HepG2 (cell line): ENCODE measurements around the gene P3H2. TPM values are rescaled to one million over a fixed set of nuclear protein-coding genes. Genes with fewer than 3 reads are reported as not detected.

ENCODE experiments used
- ATAC-seq: fragments of 200-7000 bp; cut with Tn5 transposase; 3 replicates; pipeline ENCODE4 v1.9.1; 2020; ENCODE audit warnings: mild to moderate bottlenecking, moderate library complexity
- BruUV-seq: library from RNA; stranded (reverse); fragments of 400-500 nt; replicated peaks from 2 replicates; lab custom pipeline; 2021; lab: Mats Ljungman, UMichigan
- CTCF ChIA-PET: fragments of 300-600 bp; formaldehyde crosslinking; extraction: SDS; loops from one replicate; lab custom pipeline; 2021; ENCODE audit warnings: low total read pairs, inconsistent platforms, low intra/inter-chr PET ratio; lab: Yijun Ruan, JAX
- POLR2A ChIA-PET: fragments of 350-600 bp; sonication (Branson Sonifier 250); formaldehyde crosslinking; loops from one replicate; lab custom pipeline; 2020; ENCODE audit warnings: antibody characterized with exemption, inconsistent platforms; lab: Yijun Ruan, JAX
- DNase-seq: peaks from one replicate; pipeline ENCODE4 v3.0.0-alpha.2; 2015; ENCODE audit warnings: low spot score
- FAIRE-seq: peaks from 3 replicates; lab custom pipeline; 2011; peaks lifted over from hg19 to GRCh38; lab: Jason Lieb, UNC
- H2AFZ ChIP-seq: one replicate; pipeline ENCODE4 v1.6.1; 2011; ENCODE audit warnings: low read length, inconsistent platforms
- H3K27ac ChIP-seq: fragments of 300-600 bp; 3 replicates; pipeline ENCODE4 v1.8.0; 2011; ENCODE audit warnings: mixed run types, mild to moderate bottlenecking, mixed read lengths, low read length, inconsistent platforms; ENCODE audit not compliant: insufficient read depth; ENCODE audit errors: extremely low read length
- H3K27me3 ChIP-seq, 2 experiments: fragments of 200-600 bp in 1 of 2; 2 replicates in 1 of 2; 3 replicates in 1 of 2; pipeline versions ENCODE4 v1.6.0 to v1.8.0; 2011; ENCODE audit warnings: low read length in 2 of 2, mild to moderate bottlenecking in 2 of 2, moderate library complexity in 2 of 2, inconsistent platforms in 1 of 2; ENCODE audit not compliant: insufficient read depth in 2 of 2, control insufficient read depth in 1 of 2
- H3K36me3 ChIP-seq, 2 experiments: fragments of 200-600 bp in 1 of 2; replicated peaks in 1 of 2; 2 replicates in 1 of 2; 3 replicates in 1 of 2; pipeline versions ENCODE4 v1.5.1 to v1.8.0; 2011; ENCODE audit warnings: low read length in 2 of 2, inconsistent platforms in 1 of 2; ENCODE audit not compliant: insufficient read depth in 2 of 2, control insufficient read depth in 1 of 2
- H3K4me1 ChIP-seq: 2 replicates; pipeline ENCODE4 v1.5.1; 2012; ENCODE audit warnings: low read length, inconsistent platforms; ENCODE audit not compliant: insufficient read depth
- H3K4me2 ChIP-seq: 2 replicates; pipeline ENCODE4 v1.6.0; 2011; ENCODE audit warnings: low read depth, low read length, inconsistent platforms
- H3K4me3 ChIP-seq, 3 experiments: fragments of 200-600 bp in 1 of 3; sonication (generic), shearing (Covaris generic) in 1 of 3; replicated peaks in 1 of 3; 2 replicates each; pipeline ENCODE4 v1.5.1; 2011 to 2016; ENCODE audit warnings: low read length in 3 of 3, inconsistent platforms in 2 of 3, low read depth in 2 of 3, mild to moderate bottlenecking in 2 of 3, control low read depth in 1 of 3, mixed read lengths in 1 of 3; ENCODE audit not compliant: insufficient read depth in 1 of 3
- H3K79me2 ChIP-seq: one replicate; pipeline ENCODE4 v1.6.1; 2011; ENCODE audit warnings: low read length, inconsistent platforms; ENCODE audit not compliant: insufficient read depth
- H3K9ac ChIP-seq: 2 replicates; pipeline ENCODE4 v1.6.0; 2011; ENCODE audit warnings: mild to moderate bottlenecking, low read depth, low read length, inconsistent platforms; ENCODE audit not compliant: insufficient read depth
- H3K9me3 ChIP-seq: 2 replicates; pipeline ENCODE4 v1.5.1; 2012; ENCODE audit warnings: mild to moderate bottlenecking, low read length
- H4K20me1 ChIP-seq: 2 replicates; pipeline ENCODE4 v1.6.0; 2011; ENCODE audit warnings: inconsistent platforms, mild to moderate bottlenecking, low read length, moderate library complexity; ENCODE audit not compliant: insufficient read depth
- ATF2 ChIP-seq: sonication (generic); formaldehyde crosslinking; IDR thresholded peaks from 2 replicates; pipeline ENCODE4 v1.4.0; 2020; ENCODE audit warnings: missing genetic modification reagents
- CCDC6 ChIP-seq: sonication (generic); formaldehyde crosslinking; IDR thresholded peaks from 2 replicates; pipeline ENCODE4 v1.8.1; 2022; ENCODE audit warnings: mild to moderate bottlenecking, missing genetic modification reagents, moderate library complexity
- CEBPB ChIP-seq: IDR thresholded peaks from 2 replicates; pipeline ENCODE4 v1.6.1; 2011; ENCODE audit warnings: low read depth, low read length, improper control_type of control experiment, borderline replicate concordance
- KAT8 ChIP-seq: IDR thresholded peaks from 2 replicates; pipeline ENCODE4 v1.6.1; 2016; ENCODE audit warnings: missing genetic modification reagents, missing compliant biosample characterization
- MTF1 ChIP-seq: sonication (generic); formaldehyde crosslinking; IDR thresholded peaks from 2 replicates; pipeline ENCODE4 v1.5.0; 2020; ENCODE audit warnings: missing genetic modification reagents
- MYNN ChIP-seq: sonication (generic); formaldehyde crosslinking; IDR thresholded peaks from 2 replicates; pipeline ENCODE4 v1.4.0; 2020; ENCODE audit warnings: mild to moderate bottlenecking, low read depth, missing genetic modification reagents
- TERF1 ChIP-seq: sonication (generic); formaldehyde crosslinking; IDR thresholded peaks from 2 replicates; pipeline ENCODE4 v1.8.0; 2022; ENCODE audit warnings: mild to moderate bottlenecking, missing genetic modification reagents, moderate library complexity
- WGBS: methylation state at CpG from one replicate; pipeline ENCODE4 v1.1.6; 2017; ENCODE audit warnings: low lambda C conversion rate; 5-methylcytosine and 5-hydroxymethylcytosine counted together
- in situ Hi-C: cut with HindIII; loops from 2 replicates; pipeline ENCODE4 v1.10.0; 2017; ENCODE audit warnings: low pct_unique_long_range_greater_than_20kb; ENCODE audit not compliant: extremely low pct_ligation_motif_present
- intact Hi-C: fragments of 100-400 bp; cut with micrococcal nuclease; formaldehyde crosslinking; loops from one replicate; pipeline ENCODE4 v1.10.0; 2022; ENCODE audit not compliant: unreplicated experiment
- polyA plus RNA-seq, 8 experiments: library from polyadenylated mRNA; depleted of rRNA in 3 of 8; stranded (reverse) in 7 of 8; unstranded in 1 of 8; fragments of >200 nt; fragmentation: Illumina TruSeq in 4 of 8; extraction: Trizol in 4 of 8; gene quantifications; 2 replicates each; pipeline versions ENCODE4 v1.2.1 to v1.2.3, GENCODE V29; 2011 to 2016; ENCODE audit warnings: low read depth in 4 of 8, missing spikeins in 1 of 8, mixed read lengths in 1 of 8; ENCODE audit not compliant: insufficient read depth in 1 of 8
- total RNA-seq, 5 experiments: library from RNA; depleted of rRNA; stranded (reverse); fragments of >200 nt; fragmentation: Illumina TruSeq; extraction: Trizol; gene quantifications; 2 replicates each; pipeline ENCODE4 v1.2.3, GENCODE V29; 2016; ENCODE audit warnings: low read depth in 1 of 5

Gene P3H2
- total and polyA plus RNA-seq, 2 of the 13 experiments (the other 11 are each of a cell fraction or from before 2014, with no cell fraction given) = not detected

- ChIA-PET POLR2A (no interaction called here), CTCF (no interaction called here)
- peak overlapping the region; percentile 58 to 70 (median 65); a peak in 4 of 6 replicates for H3K4me3 ChIP-seq
- no TSS peak for BruUV-seq
- H3K4me2 ChIP-seq = peak overlapping the region; percentile 70
- no peak for ATAC-seq
- H3K9ac ChIP-seq = no peak overlapping the region
- peaks cover 0 to 17% of the 10 kb centered on the region in 2 experiments; a peak in 4 of 5 replicates for H3K27me3 ChIP-seq
- H2AFZ ChIP-seq = no peak overlapping the region
- no peaks in the 10 kb centered on the region for H3K4me1 ChIP-seq
- H4K20me1 ChIP-seq = no peaks in the 10 kb centered on the region
- intact Hi-C loops (loop anchor here (2.0 to 10.0 kb wide), 3 partner anchors 74 to 264 kb away; partner anchors contain the start of gene CLDN16), in situ Hi-C loops (no loop called here)
- H3K36me3 ChIP-seq = no peaks in the 10 kb centered on the region
- H3K27ac ChIP-seq = no peak overlapping the region
- TF ChIP-seq MYNN (no peak), CEBPB (no peak), ATF2 (CRISPR knock-in tag) (no peak), MTF1 (CRISPR knock-in tag) (no peak), TERF1 (CRISPR knock-in tag) (no peak), CCDC6 (CRISPR knock-in tag) (0 out of 2 replicates have a peak, but pooled peaks have one; percentile 6), KAT8 (CRISPR knock-in tag) (no peak)
- no peaks in the 10 kb centered on the region for H3K9me3 ChIP-seq
- no peak for DNase-seq
- no peak for FAIRE-seq
- no peaks in the 10 kb centered on the region for H3K79me2 ChIP-seq
- 58% methylated on average over 8 of the region's 13 CpGs for WGBS
Observed at GRCh38 chr3:190121061-190121377, 322 bp upstream of the P3H2 start.
